Loucy (cell line): ENCODE data around the gene MMP13.

Experiments
- CTCF ChIP-seq: fragments of 200-600 bp; sonication (generic); conservative IDR thresholded peaks from 2 replicates; pipeline ENCODE4 v1.5.1; 2014; ENCODE audit warnings: mild to moderate bottlenecking, antibody characterized with exemption, low read length
- EZH2phosphoT487 ChIP-seq: fragments of 200-600 bp; IDR thresholded peaks from 2 replicates; pipeline ENCODE4 v1.6.1; 2018; ENCODE audit warnings: antibody characterized with exemption, mild to moderate bottlenecking, moderate library complexity, borderline replicate concordance

DNA sequence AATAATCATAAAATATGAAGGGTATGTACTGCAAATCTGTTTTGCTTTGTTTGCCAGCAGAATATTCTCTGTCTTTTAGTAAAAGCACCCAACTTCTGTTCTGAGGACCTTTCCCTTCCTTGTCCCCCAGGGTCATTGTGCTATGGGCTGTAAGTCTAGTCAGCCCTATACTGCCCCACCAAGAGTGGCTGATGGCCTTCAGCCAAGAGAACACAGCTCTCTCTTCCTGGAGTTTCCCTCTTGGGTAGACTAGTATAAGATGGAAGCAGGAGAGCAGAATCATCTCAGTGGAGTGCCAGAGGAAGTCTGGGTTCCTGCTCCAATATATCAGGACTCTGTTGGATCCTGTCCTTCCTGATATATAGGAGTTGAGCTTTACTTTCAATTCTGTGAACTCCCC lies 29.0 kb downstream of the MMP13 start:
- TF ChIP-seq CTCF, result no peak
- no peak for TF ChIP-seq EZH2phosphoT487
